Loucy (cell line): Measurements from ENCODE around the gene ZNF761.

ENCODE experiments used
- CTCF ChIP-seq: fragments of 200-600 bp; sonication (generic); conservative IDR thresholded peaks from 2 replicates; pipeline ENCODE4 v1.5.1; 2014; ENCODE audit warnings: mild to moderate bottlenecking, antibody characterized with exemption, low read length
- EZH2phosphoT487 ChIP-seq: fragments of 200-600 bp; IDR thresholded peaks from 2 replicates; pipeline ENCODE4 v1.6.1; 2018; ENCODE audit warnings: antibody characterized with exemption, mild to moderate bottlenecking, moderate library complexity, borderline replicate concordance

GRCh38 chr19:53409505-53410204, 22.1 kb upstream of the ZNF761 start:
- TF ChIP-seq CTCF (no peak), EZH2phosphoT487 (no peak)
